Kidney (tissue), 14 donors: Measurements from ENCODE around the gene FBN1. TPM values are rescaled to one million over a fixed set of nuclear protein-coding genes. Genes with fewer than 3 reads are reported as not detected.

ENCODE experiments used
- DNase-seq, 5 donors: peaks; one replicate each; pipeline ENCODE4 v3.0.0-alpha.2; 2013 to 2020
- FAIRE-seq: peaks from 2 replicates; lab custom pipeline; 2012; peaks lifted over from hg19 to GRCh38; lab: Jason Lieb, UNC
- H3K27ac ChIP-seq, 2 donors: one replicate each; pipeline ENCODE4 v1.7.0; 2013; ENCODE audit warnings: low read depth in 2 of 2, low read length in 2 of 2, inconsistent platforms in 1 of 2
- H3K27me3 ChIP-seq: one replicate; pipeline ENCODE4 v1.7.1; 2013; ENCODE audit warnings: low read length, inconsistent platforms; ENCODE audit not compliant: control insufficient read depth, insufficient read depth
- H3K36me3 ChIP-seq, 3 donors: one replicate each; pipeline versions ENCODE4 v1.7.0 to v1.7.1; 2013; ENCODE audit warnings: low read length in 3 of 3, control low read depth in 1 of 3, inconsistent platforms in 1 of 3; ENCODE audit not compliant: insufficient read depth in 3 of 3, control insufficient read depth in 2 of 3
- H3K4me1 ChIP-seq, 3 donors: one replicate each; pipeline versions ENCODE4 v1.7.0 to v1.7.1; 2013; ENCODE audit warnings: low read length in 3 of 3, inconsistent platforms in 1 of 3, low read depth in 1 of 3; ENCODE audit not compliant: control insufficient read depth in 2 of 3, insufficient read depth in 2 of 3
- H3K4me3 ChIP-seq, 3 donors: one replicate each; pipeline versions ENCODE4 v1.7.0 to v1.8.1; 2013; ENCODE audit warnings: low read length in 3 of 3, control low read depth in 1 of 3, inconsistent platforms in 1 of 3
- H3K9ac ChIP-seq, 3 donors: one replicate each; pipeline versions ENCODE4 v1.7.0 to v1.7.1; 2013; ENCODE audit warnings: low read length in 3 of 3, control low read depth in 1 of 3, inconsistent platforms in 1 of 3
- H3K9me3 ChIP-seq, 3 donors: one replicate each; pipeline versions ENCODE4 v1.7.0 to v1.7.1; 2013; ENCODE audit warnings: low read length in 3 of 3, control low read depth in 1 of 3, inconsistent platforms in 1 of 3; ENCODE audit not compliant: control insufficient read depth in 2 of 3, insufficient read depth in 1 of 3
- intact Hi-C: fragments of 100-400 bp; cut with DNase I; formaldehyde crosslinking; loops from one replicate; pipeline ENCODE4 v1.11.1; 2022
- polyA plus RNA-seq: library from polyadenylated mRNA; stranded (reverse); fragments of 350-450 nt; fragmentation: Illumina TruSeq; extraction: RNeasy Lipid Tissue Mini Kit (QIAGEN cat#74804); gene quantifications from one replicate; pipeline ENCODE4 v1.2.3, GENCODE V29; 2014; ENCODE audit warnings: low read depth, low replicate concordance; ENCODE audit not compliant: insufficient read depth
- total RNA-seq: library from RNA; stranded (reverse); fragmentation: NEBNext Ultra II Directional; extraction: Animal tissue kit (Norgen Biotek cat#: 25700); gene quantifications from one replicate; pipeline ENCODE4 v1.2.1, GENCODE V29; 2021
- TF ChIP-seq, protein P1 (sequence below): IDR thresholded peaks from 3 replicates; pipeline ENCODE4 v1.5.1; 2012; ENCODE audit warnings: mild to moderate bottlenecking, moderate library complexity, borderline replicate concordance; ENCODE audit not compliant: insufficient read depth; ENCODE audit errors: extremely low read depth
- donor health status: control.
- donor health status: control.
- donor health status: control.
- donor health status: control.
- donor health status: control.
- donor health status: DM: yes; HTN: yes; CAD: no.
- donor health status: Normal renal cell carcinoma (clear cell type).

Gene FBN1
- total and polyA plus RNA-seq, 2 donors from 2014 or later = 2.4 to 30.8 TPM

DNA sequence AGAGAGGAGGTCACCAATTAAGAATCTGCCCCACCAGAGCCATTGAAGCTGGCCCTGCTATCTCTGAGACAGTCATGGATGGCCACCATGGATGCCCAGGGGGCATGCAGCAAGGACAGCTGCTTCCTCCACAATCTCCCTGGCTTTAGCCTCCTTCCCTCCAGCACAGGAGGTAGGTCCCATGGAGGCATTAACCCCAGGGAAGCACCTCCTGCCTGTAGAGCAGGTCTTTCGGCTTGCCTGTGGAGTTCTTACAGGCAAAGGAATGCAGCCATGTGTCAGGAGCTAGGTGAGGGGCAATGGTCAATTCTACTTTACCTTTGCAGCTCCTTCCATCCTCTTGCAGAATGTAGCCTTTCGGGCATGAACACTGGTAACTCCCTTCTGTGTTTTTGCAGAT lies 220.5 kb downstream of the FBN1 start:
- Histone ChIP-seq H3K4me3 (no peak overlapping the region), H3K9me3 (no peaks in the 10 kb centered on the region), H3K36me3 (peaks cover 2 to 9% (median 6%) of the 10 kb centered on the region in 3 donors), H3K9ac (no peak overlapping the region), H3K27ac (no peak overlapping the region), H3K27me3 (no peaks in the 10 kb centered on the region), H3K4me1 (no peaks in the 10 kb centered on the region)
- intact Hi-C loops = no loop called here
- FAIRE-seq = no peak
- DNase-seq = no peak
- TF ChIP-seq, protein P1, sequence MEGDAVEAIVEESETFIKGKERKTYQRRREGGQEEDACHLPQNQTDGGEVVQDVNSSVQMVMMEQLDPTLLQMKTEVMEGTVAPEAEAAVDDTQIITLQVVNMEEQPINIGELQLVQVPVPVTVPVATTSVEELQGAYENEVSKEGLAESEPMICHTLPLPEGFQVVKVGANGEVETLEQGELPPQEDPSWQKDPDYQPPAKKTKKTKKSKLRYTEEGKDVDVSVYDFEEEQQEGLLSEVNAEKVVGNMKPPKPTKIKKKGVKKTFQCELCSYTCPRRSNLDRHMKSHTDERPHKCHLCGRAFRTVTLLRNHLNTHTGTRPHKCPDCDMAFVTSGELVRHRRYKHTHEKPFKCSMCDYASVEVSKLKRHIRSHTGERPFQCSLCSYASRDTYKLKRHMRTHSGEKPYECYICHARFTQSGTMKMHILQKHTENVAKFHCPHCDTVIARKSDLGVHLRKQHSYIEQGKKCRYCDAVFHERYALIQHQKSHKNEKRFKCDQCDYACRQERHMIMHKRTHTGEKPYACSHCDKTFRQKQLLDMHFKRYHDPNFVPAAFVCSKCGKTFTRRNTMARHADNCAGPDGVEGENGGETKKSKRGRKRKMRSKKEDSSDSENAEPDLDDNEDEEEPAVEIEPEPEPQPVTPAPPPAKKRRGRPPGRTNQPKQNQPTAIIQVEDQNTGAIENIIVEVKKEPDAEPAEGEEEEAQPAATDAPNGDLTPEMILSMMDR = no peak

- FAIRE-seq (no peak), DNase-seq (peak in 3 of 5 donors; percentile 17 to 77 (median 51))
- H3K4me1 ChIP-seq = no peaks in the 10 kb centered on the region
- no peak overlapping the region for H3K9ac ChIP-seq
- H3K27ac ChIP-seq = no peak overlapping the region
- intact Hi-C loops = no loop called here
- no peaks in the 10 kb centered on the region for H3K9me3 ChIP-seq
- TF ChIP-seq, protein P1 = no peak
- H3K36me3 ChIP-seq = peaks cover 2 to 9% (median 6%) of the 10 kb centered on the region in 3 donors
- H3K4me3 ChIP-seq = no peak overlapping the region
- no peaks in the 10 kb centered on the region for H3K27me3 ChIP-seq
Observed at GRCh38 chr15:48423896-48424475, 221.5 kb downstream of the FBN1 start.

DNA sequence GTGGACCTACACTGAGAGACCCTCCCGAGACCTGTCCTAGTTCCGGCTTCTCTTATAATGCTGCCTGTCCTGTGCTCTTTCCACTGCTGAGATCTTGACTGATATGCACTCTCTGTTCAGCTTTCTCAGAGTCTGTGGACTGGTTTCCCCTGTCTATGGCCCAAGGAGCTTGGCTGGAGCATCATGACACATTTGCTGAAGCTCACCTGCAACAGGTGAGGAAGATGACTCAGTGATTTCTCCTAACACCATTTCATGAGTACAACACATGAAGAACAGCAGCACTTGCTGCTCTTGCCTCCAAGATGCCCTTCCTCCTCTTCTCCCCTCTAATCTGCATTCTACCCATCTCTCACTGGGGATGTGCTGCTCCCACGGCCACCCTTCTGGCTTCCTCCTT lies 222.2 kb downstream of the FBN1 start:
- intact Hi-C loops = no loop called here
- no peak for FAIRE-seq
- Histone ChIP-seq H3K27ac (no peak overlapping the region), H3K4me3 (no peak overlapping the region), H3K36me3 (peaks cover 2 to 9% (median 6%) of the 10 kb centered on the region in 3 donors), H3K27me3 (no peaks in the 10 kb centered on the region), H3K9me3 (no peaks in the 10 kb centered on the region), H3K9ac (no peak overlapping the region), H3K4me1 (no peaks in the 10 kb centered on the region)
- DNase-seq = no peak
- TF ChIP-seq, protein P1 = no peak

DNA sequence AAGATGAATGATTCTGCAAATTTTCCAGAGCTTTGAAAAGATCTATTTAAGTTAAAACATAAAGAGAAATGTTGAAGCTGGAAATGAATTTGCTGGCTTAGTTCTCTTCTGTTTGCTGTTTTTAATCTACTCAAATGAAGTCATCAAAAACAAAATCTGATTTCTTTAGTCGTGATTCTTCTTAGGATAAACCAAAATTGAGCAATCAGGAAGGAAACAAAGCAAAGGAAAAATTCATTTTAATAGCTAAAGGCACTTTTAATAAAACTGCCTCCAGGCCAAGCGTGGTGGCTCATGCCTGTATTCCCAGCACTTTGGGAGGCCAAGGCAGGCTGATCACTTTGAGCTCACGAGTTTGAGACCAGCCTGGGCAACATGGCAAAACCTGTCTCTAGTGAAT lies 223.1 kb downstream of the FBN1 start:
- Histone ChIP-seq H3K4me1 (no peaks in the 10 kb centered on the region), H3K9ac (no peak overlapping the region), H3K9me3 (no peaks in the 10 kb centered on the region), H3K4me3 (no peak overlapping the region), H3K36me3 (peaks cover 2 to 9% (median 6%) of the 10 kb centered on the region in 3 donors), H3K27ac (no peak overlapping the region), H3K27me3 (no peaks in the 10 kb centered on the region)
- no peak for FAIRE-seq
- DNase-seq = no peak
- TF ChIP-seq, protein P1 = no peak
- intact Hi-C loops = no loop called here
